ENCODE data around the gene VTI1A. TPM values are rescaled to one million over a fixed set of nuclear protein-coding genes. Genes with fewer than 3 reads are reported as not detected.

VTI1A gene
- total RNA-seq, 1 donor from 2014 or later: 48.5 TPM

- intact Hi-C loops (cut with micrococcal nuclease): no loop called here
Measured at GRCh38 chr10:112502536-112502935, 55.5 kb downstream of the VTI1A start.

- intact Hi-C loops (cut with micrococcal nuclease): no loop called here
Measured at GRCh38 chr10:112503643-112504042, 56.6 kb downstream of the VTI1A start.

GRCh38 chr10:112507046-112507445 is 60.0 kb downstream of the VTI1A start:
- intact Hi-C loops (cut with micrococcal nuclease): no loop called here

- intact Hi-C loops (cut with micrococcal nuclease): no loop called here
Measured at GRCh38 chr10:112507988-112508387, 61.0 kb downstream of the VTI1A start.

- intact Hi-C loops (cut with micrococcal nuclease): no loop called here
Measured at GRCh38 chr10:112509558-112510291, 62.7 kb downstream of the VTI1A start.

- intact Hi-C loops (cut with micrococcal nuclease): no loop called here
Measured at GRCh38 chr10:112510384-112510783, 63.4 kb downstream of the VTI1A start.

- intact Hi-C loops (cut with micrococcal nuclease): no loop called here
Measured at GRCh38 chr10:112512294-112512693, 65.3 kb downstream of the VTI1A start.

- intact Hi-C loops (cut with micrococcal nuclease): no loop called here
Measured at GRCh38 chr10:112515126-112515525, 68.1 kb downstream of the VTI1A start.

- intact Hi-C loops (cut with micrococcal nuclease): no loop called here
Measured at GRCh38 chr10:112515852-112516251, 68.8 kb downstream of the VTI1A start.

- intact Hi-C loops (cut with micrococcal nuclease): no loop called here
Measured at GRCh38 chr10:112517451-112517862, 70.4 kb downstream of the VTI1A start.

GRCh38 chr10:112519133-112519761 is 72.2 kb downstream of the VTI1A start:
- intact Hi-C loops (cut with micrococcal nuclease): loop anchor here (1.0 kb wide), 1 partner anchor 13 kb away; no protein-coding TSS in a partner anchor

GRCh38 chr10:112520914-112521313 is 73.9 kb downstream of the VTI1A start:
- intact Hi-C loops (cut with micrococcal nuclease): no loop called here

- intact Hi-C loops (cut with micrococcal nuclease): no loop called here
Measured at GRCh38 chr10:112524641-112525040, 77.6 kb downstream of the VTI1A start.

- intact Hi-C loops (cut with micrococcal nuclease): no loop called here
Measured at GRCh38 chr10:112525200-112525599, 78.2 kb downstream of the VTI1A start.

- intact Hi-C loops (cut with micrococcal nuclease): no loop called here
Measured at GRCh38 chr10:112526139-112526538, 79.1 kb downstream of the VTI1A start.

- intact Hi-C loops (cut with micrococcal nuclease): no loop called here
Measured at GRCh38 chr10:112526906-112527305, 79.9 kb downstream of the VTI1A start.

- intact Hi-C loops (cut with micrococcal nuclease): no loop called here
Measured at GRCh38 chr10:112528235-112528634, 81.2 kb downstream of the VTI1A start.

- intact Hi-C loops (cut with micrococcal nuclease): loop anchor here (5.0 to 10.0 kb wide), 5 partner anchors 154 to 1996 kb away; partner anchors contain the start of genes CASP7, DCLRE1A, GPAM and NHLRC2
Measured at GRCh38 chr10:112531421-112531820, 84.4 kb downstream of the VTI1A start.

GRCh38 chr10:112532189-112532588 is 85.2 kb downstream of the VTI1A start:
- intact Hi-C loops (cut with micrococcal nuclease): loop anchor here (1.0 to 10.0 kb wide), 7 partner anchors 13 to 1995 kb away; partner anchors contain the start of genes CASP7, DCLRE1A, GPAM and NHLRC2

GRCh38 chr10:112532956-112533355 is 85.9 kb downstream of the VTI1A start:
- intact Hi-C loops (cut with micrococcal nuclease): loop anchor here (1.0 to 10.0 kb wide), 7 partner anchors 14 to 1994 kb away; partner anchors contain the start of genes CASP7, DCLRE1A, GPAM and NHLRC2

GRCh38 chr10:112533916-112534315 is 86.9 kb downstream of the VTI1A start:
- intact Hi-C loops (cut with micrococcal nuclease): loop anchor here (5.0 to 10.0 kb wide), 5 partner anchors 157 to 1993 kb away; partner anchors contain the start of genes CASP7, DCLRE1A, GPAM and NHLRC2

GRCh38 chr10:112535531-112535951 is 88.5 kb downstream of the VTI1A start:
- intact Hi-C loops (cut with micrococcal nuclease): loop anchor here (10.0 kb wide), 1 partner anchor 1319 kb away; the partner anchor contains the start of genes DCLRE1A and NHLRC2

All from T-helper 1 cell treated with Interleukin-12 subunit alpha and Interleukin-12 subunit beta and Interleukin-4 antibody, amounts not matched to agents 30 ng/mL and 1 ng/mL, for 36 hours (primary cell).